Measurements from ENCODE around the gene SSBP3. TPM values are rescaled to one million over a fixed set of nuclear protein-coding genes. Genes with fewer than 3 reads are reported as not detected.

The SSBP3 gene
- total RNA-seq, 1 donor from 2014 or later, result 44.0 TPM

- intact Hi-C loops (cut with DNase I), result no loop called here
- H3K27ac ChIP-seq, result peak overlapping the region; percentile 82
- peaks cover 82% of the 10 kb centered on the region for H3K4me1 ChIP-seq
- H3K9me3 ChIP-seq, result no peaks in the 10 kb centered on the region
- H3K27me3 ChIP-seq (ENCODE audit: low read depth), result no peaks in the 10 kb centered on the region
- ATAC-seq (peak; percentile 71 to 79), DNase-seq (no peak)
- no peak for TF ChIP-seq CTCF (IDR thresholded peaks at IDR 0.05)
- no peaks in the 10 kb centered on the region for H3K36me3 ChIP-seq
- H3K4me3 ChIP-seq, result peak overlapping the region; percentile 20
Observed at GRCh38 chr1:54335755-54336108, 70.5 kb downstream of the SSBP3 start.

GRCh38 chr1:54335011-54335754 is 71.0 kb downstream of the SSBP3 start:
- H3K27me3 ChIP-seq (ENCODE audit: low read depth), result no peaks in the 10 kb centered on the region
- intact Hi-C loops (cut with DNase I), result no loop called here
- DNase-seq, result no peak
- peak overlapping the region; percentile 82 for H3K27ac ChIP-seq
- no peaks in the 10 kb centered on the region for H3K9me3 ChIP-seq
- peak; percentile 36 to 52 for ATAC-seq
- H3K4me3 ChIP-seq, result peak overlapping the region; percentile 20
- no peak for TF ChIP-seq CTCF (IDR thresholded peaks at IDR 0.05)
- H3K4me1 ChIP-seq, result peaks cover 88% of the 10 kb centered on the region
- H3K36me3 ChIP-seq, result no peaks in the 10 kb centered on the region

- intact Hi-C loops (cut with DNase I), result no loop called here
- no peak for TF ChIP-seq CTCF (IDR thresholded peaks at IDR 0.05)
- Histone ChIP-seq H3K36me3 (no peaks in the 10 kb centered on the region), H3K4me1 (peaks cover 100% of the 10 kb centered on the region), H3K27me3 (ENCODE audit: low read depth) (no peaks in the 10 kb centered on the region), H3K27ac (peak overlapping the region; percentile 82), H3K9me3 (no peaks in the 10 kb centered on the region), H3K4me3 (no peak overlapping the region)
- DNase-seq (no peak), ATAC-seq (no peak)
Observed at GRCh38 chr1:54332781-54333585, 73.2 kb downstream of the SSBP3 start.

GRCh38 chr1:54331843-54332463 is 74.2 kb downstream of the SSBP3 start:
- Histone ChIP-seq H3K4me1 (peaks cover 100% of the 10 kb centered on the region), H3K36me3 (no peaks in the 10 kb centered on the region), H3K27ac (no peak overlapping the region), H3K9me3 (no peaks in the 10 kb centered on the region), H3K4me3 (no peak overlapping the region), H3K27me3 (ENCODE audit: low read depth) (no peaks in the 10 kb centered on the region)
- DNase-seq (no peak), ATAC-seq (no peak)
- no peak for TF ChIP-seq CTCF (IDR thresholded peaks at IDR 0.05)
- intact Hi-C loops (cut with DNase I), result no loop called here

GRCh38 chr1:54331091-54331772 is 75.0 kb downstream of the SSBP3 start:
- ATAC-seq, result no peak
- peaks cover 100% of the 10 kb centered on the region for H3K4me1 ChIP-seq
- intact Hi-C loops (cut with DNase I), result no loop called here

More at GRCh38 chr1:54331091-54331772, 75.0 kb downstream of the SSBP3 start:
- Histone ChIP-seq H3K9me3 (no peaks in the 10 kb centered on the region), H3K36me3 (no peaks in the 10 kb centered on the region), H3K27me3 (ENCODE audit: low read depth) (no peaks in the 10 kb centered on the region), H3K27ac (no peak overlapping the region), H3K4me3 (no peak overlapping the region)
- TF ChIP-seq CTCF (IDR thresholded peaks at IDR 0.05), result no peak
- no peak for DNase-seq

Data from lower lobe of right lung (tissue), 2 donors.